Measurements from ENCODE around the gene ZFP69.
"Not testable (repeated sequence)": the region's sequence is repeated elsewhere in the genome, so short reads cannot be mapped to it uniquely, and the experiment has no call there.

The ZFP69 gene

GRCh38 chr1:40476924-40477677 lies at the start of gene ZFP69:
TSS of gene ZFP69 (plus strand) at chr1:40477290. CDS start at chr1:40479362, 2,072 bp downstream.
- DNase-seq (ENCODE audit: low read depth in 2 of 2) = peak; percentile 30 to 53

GRCh38 chr1:40431385-40431784 lies 45.7 kb upstream of the ZFP69 start:
- no peak for DNase-seq (ENCODE audit: low read depth in 2 of 2)

- DNase-seq (ENCODE audit: low read depth in 2 of 2) = no peak
These were observed 44.3 kb upstream of the ZFP69 start for GRCh38 chr1:40432644-40433390.

- no peak for DNase-seq (ENCODE audit: low read depth in 2 of 2)
These were observed 41.6 kb upstream of the ZFP69 start for GRCh38 chr1:40435471-40435870.

GRCh38 chr1:40435876-40436275 lies 41.2 kb upstream of the ZFP69 start:
- DNase-seq (ENCODE audit: low read depth in 2 of 2) = no peak

- no peak for DNase-seq (ENCODE audit: low read depth in 2 of 2)
These were observed 38.6 kb upstream of the ZFP69 start for GRCh38 chr1:40438391-40439015.

GRCh38 chr1:40439247-40439646 lies 37.8 kb upstream of the ZFP69 start:
- no peak for DNase-seq (ENCODE audit: low read depth in 2 of 2)

- peak; percentile 83 to 87 for DNase-seq (ENCODE audit: low read depth in 2 of 2)
These were observed 27.2 kb upstream of the ZFP69 start, which contains the start of gene ZFP69B for GRCh38 chr1:40449684-40450494. TSS of gene ZFP69B (plus strand) at chr1:40450476. CDS start at chr1:40450962, 486 bp downstream.

- peak; percentile 79 to 83 for DNase-seq (ENCODE audit: low read depth in 2 of 2)
These were observed 26.4 kb upstream of the ZFP69 start for GRCh38 chr1:40450495-40451237.

GRCh38 chr1:40451238-40451585 lies 25.9 kb upstream of the ZFP69 start:
- no peak for DNase-seq (ENCODE audit: low read depth in 2 of 2)

GRCh38 chr1:40454873-40455272 lies 22.2 kb upstream of the ZFP69 start:
- DNase-seq (ENCODE audit: low read depth in 2 of 2) = no peak

GRCh38 chr1:40462956-40463590 lies 14.0 kb upstream of the ZFP69 start:
- no peak for DNase-seq (ENCODE audit: low read depth in 2 of 2)

GRCh38 chr1:40469327-40469726 lies 7.8 kb upstream of the ZFP69 start:
- DNase-seq (ENCODE audit: low read depth in 2 of 2) = no peak

- DNase-seq (ENCODE audit: low read depth in 2 of 2) = no peak
These were observed 1.8 kb upstream of the ZFP69 start for GRCh38 chr1:40475268-40475667.

GRCh38 chr1:40477678-40478053 lies 576 bp downstream of the ZFP69 start:
- no peak for DNase-seq (ENCODE audit: low read depth in 2 of 2)

- no peak for DNase-seq (ENCODE audit: low read depth in 2 of 2)
These were observed 1.2 kb downstream of the ZFP69 start for GRCh38 chr1:40478276-40478675.

GRCh38 chr1:40479156-40479555 lies 2.1 kb downstream of the ZFP69 start:
- no peak for DNase-seq (ENCODE audit: low read depth in 2 of 2)

- DNase-seq (ENCODE audit: low read depth in 2 of 2) = no peak
These were observed 18.3 kb downstream of the ZFP69 start for GRCh38 chr1:40495315-40495903.

- not testable (repeated sequence) for DNase-seq (ENCODE audit: low read depth in 2 of 2)
These were observed 25.6 kb downstream of the ZFP69 start for GRCh38 chr1:40502651-40503050.

GRCh38 chr1:40507973-40508372 lies 30.9 kb downstream of the ZFP69 start:
- DNase-seq (ENCODE audit: low read depth in 2 of 2) = no peak

Data from stimulated activated CD4-positive, alpha-beta T cell treated with anti-CD3 and anti-CD28 coated beads, Interleukin-15, amount 100 ng/mL, for 48 hours (primary cell).